HepG2 (cell line): Measurements from ENCODE around the gene GDF9. TPM values are rescaled to one million over a fixed set of nuclear protein-coding genes. Genes with fewer than 3 reads are reported as not detected.

Experiments
- CREM ChIP-seq, 2 experiments: sonication (generic) in 1 of 2; formaldehyde crosslinking in 1 of 2; IDR thresholded peaks; 2 replicates each; pipeline versions ENCODE4 v1.4.0 to v1.6.1; 2016 to 2020; ENCODE audit warnings: antibody characterized with exemption in 1 of 2, mild to moderate bottlenecking in 1 of 2, missing genetic modification reagents in 1 of 2
- HNF4G ChIP-seq, 2 experiments: sonication (generic) in 1 of 2; formaldehyde crosslinking in 1 of 2; IDR thresholded peaks; 2 replicates each; pipeline versions ENCODE4 v1.4.0 to v1.6.1; 2011 to 2020; ENCODE audit warnings: borderline replicate concordance in 2 of 2, low read depth in 2 of 2, mild to moderate bottlenecking in 2 of 2, low read length in 1 of 2, missing genetic modification reagents in 1 of 2, moderate library complexity in 1 of 2
- IRX3 ChIP-seq: sonication (generic); formaldehyde crosslinking; IDR thresholded peaks from 2 replicates; pipeline ENCODE4 v1.8.1; 2023; ENCODE audit warnings: mild to moderate bottlenecking, low read depth, missing genetic modification reagents, borderline replicate concordance
- NR2F2 ChIP-seq: IDR thresholded peaks from 2 replicates; pipeline ENCODE4 v1.6.1; 2012; ENCODE audit warnings: low read depth, inconsistent platforms, borderline replicate concordance
- PHF5A ChIP-seq: IDR thresholded peaks from one replicate; pipeline ENCODE4 v1.6.1; 2018; ENCODE audit warnings: low read depth, missing genetic modification reagents; ENCODE audit not compliant: unreplicated experiment
- PRPF4 ChIP-seq: fragments of 200-400 bp; formaldehyde crosslinking; IDR thresholded peaks from 2 replicates; pipeline ENCODE4 v1.6.1; 2016; ENCODE audit warnings: low read length, low read depth; ENCODE audit not compliant: poor library complexity, severe bottlenecking
- SIX1 ChIP-seq: sonication (generic); formaldehyde crosslinking; IDR thresholded peaks from 2 replicates; pipeline ENCODE4 v1.4.0; 2020; ENCODE audit warnings: missing genetic modification reagents, borderline replicate concordance
- STAG1 ChIP-seq: sonication (generic); formaldehyde crosslinking; IDR thresholded peaks from 2 replicates; pipeline ENCODE4 v1.4.0; 2020; ENCODE audit warnings: missing genetic modification reagents
- TAF1 ChIP-seq: sonication (generic); formaldehyde crosslinking; IDR thresholded peaks from 2 replicates; pipeline ENCODE4 v1.4.0; 2020; ENCODE audit warnings: missing genetic modification reagents
- TBP ChIP-seq: sonication (generic); formaldehyde crosslinking; IDR thresholded peaks from 2 replicates; pipeline ENCODE4 v1.5.0; 2020; ENCODE audit warnings: missing genetic modification reagents
- ZNF136 ChIP-seq: sonication (generic); formaldehyde crosslinking; IDR thresholded peaks from 2 replicates; pipeline ENCODE4 v1.8.1; 2022; ENCODE audit warnings: low read depth, mild to moderate bottlenecking, moderate library complexity, missing genetic modification reagents
- ZNF790 ChIP-seq: sonication (generic); formaldehyde crosslinking; IDR thresholded peaks from 2 replicates; pipeline ENCODE4 v1.8.0; 2022; ENCODE audit warnings: missing genetic modification reagents, mild to moderate bottlenecking, borderline replicate concordance
- ZNF839 ChIP-seq: sonication (generic); formaldehyde crosslinking; IDR thresholded peaks from 2 replicates; pipeline ENCODE4 v1.4.0; 2020; ENCODE audit warnings: missing genetic modification reagents, mild to moderate bottlenecking, borderline replicate concordance
- polyA plus RNA-seq, 8 experiments: library from polyadenylated mRNA; depleted of rRNA in 3 of 8; stranded (reverse) in 7 of 8; unstranded in 1 of 8; fragments of >200 nt; fragmentation: Illumina TruSeq in 4 of 8; extraction: Trizol in 4 of 8; gene quantifications; 2 replicates each; pipeline versions ENCODE4 v1.2.1 to v1.2.3, GENCODE V29; 2011 to 2016; ENCODE audit warnings: low read depth in 4 of 8, missing spikeins in 1 of 8, mixed read lengths in 1 of 8; ENCODE audit not compliant: insufficient read depth in 1 of 8
- total RNA-seq, 5 experiments: library from RNA; depleted of rRNA; stranded (reverse); fragments of >200 nt; fragmentation: Illumina TruSeq; extraction: Trizol; gene quantifications; 2 replicates each; pipeline ENCODE4 v1.2.3, GENCODE V29; 2016; ENCODE audit warnings: low read depth in 1 of 5
- TF ChIP-seq, protein P1 (sequence below): sonication (generic); formaldehyde crosslinking; IDR thresholded peaks from 2 replicates; pipeline ENCODE4 v1.4.0; 2020; ENCODE audit warnings: missing genetic modification reagents
- TF ChIP-seq, protein P2 (sequence below): sonication (generic); formaldehyde crosslinking; IDR thresholded peaks from 2 replicates; pipeline ENCODE4 v1.4.0; 2020; ENCODE audit warnings: missing genetic modification reagents, borderline replicate concordance
- TF ChIP-seq, protein P3 (sequence below): sonication (generic); formaldehyde crosslinking; IDR thresholded peaks from 2 replicates; pipeline ENCODE4 v1.5.1; 2020; ENCODE audit warnings: mild to moderate bottlenecking, moderate library complexity, missing genetic modification reagents
- TF ChIP-seq, protein P4 (sequence below): sonication (generic); formaldehyde crosslinking; IDR thresholded peaks from 2 replicates; pipeline ENCODE4 v1.8.0; 2022; ENCODE audit warnings: mild to moderate bottlenecking, missing genetic modification reagents, moderate library complexity
- TF ChIP-seq, protein P5 (sequence below): sonication (generic); formaldehyde crosslinking; IDR thresholded peaks from 2 replicates; pipeline ENCODE4 v1.5.0; 2020; ENCODE audit warnings: missing genetic modification reagents

Gene GDF9
- total and polyA plus RNA-seq, 2 of the 13 experiments (the other 11 are each of a cell fraction or from before 2014, with no cell fraction given), result 0.33 to 0.38 TPM

DNA sequence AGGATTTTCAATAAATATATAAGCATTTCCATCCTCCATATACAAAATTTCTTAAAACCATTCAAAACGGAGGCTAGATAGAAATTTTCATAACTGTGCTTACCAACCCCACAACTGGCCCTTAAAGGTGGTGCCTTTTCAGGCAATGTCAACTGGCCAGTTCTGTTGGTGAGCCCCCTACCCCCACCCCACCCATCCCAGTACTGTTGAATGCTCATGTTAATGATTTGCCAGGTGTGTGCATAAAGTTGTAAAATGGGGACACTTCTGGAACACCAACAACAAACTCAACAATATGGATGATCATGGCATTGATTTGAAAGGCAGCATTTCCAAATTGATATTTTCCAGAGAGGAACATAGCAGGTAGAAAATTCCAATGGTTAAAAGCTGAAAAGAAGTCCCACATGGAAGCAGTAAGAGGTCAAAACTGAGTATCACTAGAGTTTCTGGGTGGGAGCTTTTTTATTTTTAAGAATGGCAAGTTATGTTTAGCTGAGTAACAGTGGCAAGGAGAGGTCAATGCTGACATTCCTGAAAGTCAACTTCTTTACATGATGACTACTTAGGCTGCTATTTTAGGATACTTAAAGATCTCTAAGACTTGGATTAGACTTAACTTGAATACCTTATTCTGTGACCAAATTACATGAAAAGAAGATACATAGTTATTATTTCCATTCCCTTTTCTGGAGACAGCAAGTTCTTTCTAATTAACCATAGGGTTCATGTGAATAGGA lies 9.9 kb upstream of the GDF9 start (continued):
- TF ChIP-seq, protein P1, sequence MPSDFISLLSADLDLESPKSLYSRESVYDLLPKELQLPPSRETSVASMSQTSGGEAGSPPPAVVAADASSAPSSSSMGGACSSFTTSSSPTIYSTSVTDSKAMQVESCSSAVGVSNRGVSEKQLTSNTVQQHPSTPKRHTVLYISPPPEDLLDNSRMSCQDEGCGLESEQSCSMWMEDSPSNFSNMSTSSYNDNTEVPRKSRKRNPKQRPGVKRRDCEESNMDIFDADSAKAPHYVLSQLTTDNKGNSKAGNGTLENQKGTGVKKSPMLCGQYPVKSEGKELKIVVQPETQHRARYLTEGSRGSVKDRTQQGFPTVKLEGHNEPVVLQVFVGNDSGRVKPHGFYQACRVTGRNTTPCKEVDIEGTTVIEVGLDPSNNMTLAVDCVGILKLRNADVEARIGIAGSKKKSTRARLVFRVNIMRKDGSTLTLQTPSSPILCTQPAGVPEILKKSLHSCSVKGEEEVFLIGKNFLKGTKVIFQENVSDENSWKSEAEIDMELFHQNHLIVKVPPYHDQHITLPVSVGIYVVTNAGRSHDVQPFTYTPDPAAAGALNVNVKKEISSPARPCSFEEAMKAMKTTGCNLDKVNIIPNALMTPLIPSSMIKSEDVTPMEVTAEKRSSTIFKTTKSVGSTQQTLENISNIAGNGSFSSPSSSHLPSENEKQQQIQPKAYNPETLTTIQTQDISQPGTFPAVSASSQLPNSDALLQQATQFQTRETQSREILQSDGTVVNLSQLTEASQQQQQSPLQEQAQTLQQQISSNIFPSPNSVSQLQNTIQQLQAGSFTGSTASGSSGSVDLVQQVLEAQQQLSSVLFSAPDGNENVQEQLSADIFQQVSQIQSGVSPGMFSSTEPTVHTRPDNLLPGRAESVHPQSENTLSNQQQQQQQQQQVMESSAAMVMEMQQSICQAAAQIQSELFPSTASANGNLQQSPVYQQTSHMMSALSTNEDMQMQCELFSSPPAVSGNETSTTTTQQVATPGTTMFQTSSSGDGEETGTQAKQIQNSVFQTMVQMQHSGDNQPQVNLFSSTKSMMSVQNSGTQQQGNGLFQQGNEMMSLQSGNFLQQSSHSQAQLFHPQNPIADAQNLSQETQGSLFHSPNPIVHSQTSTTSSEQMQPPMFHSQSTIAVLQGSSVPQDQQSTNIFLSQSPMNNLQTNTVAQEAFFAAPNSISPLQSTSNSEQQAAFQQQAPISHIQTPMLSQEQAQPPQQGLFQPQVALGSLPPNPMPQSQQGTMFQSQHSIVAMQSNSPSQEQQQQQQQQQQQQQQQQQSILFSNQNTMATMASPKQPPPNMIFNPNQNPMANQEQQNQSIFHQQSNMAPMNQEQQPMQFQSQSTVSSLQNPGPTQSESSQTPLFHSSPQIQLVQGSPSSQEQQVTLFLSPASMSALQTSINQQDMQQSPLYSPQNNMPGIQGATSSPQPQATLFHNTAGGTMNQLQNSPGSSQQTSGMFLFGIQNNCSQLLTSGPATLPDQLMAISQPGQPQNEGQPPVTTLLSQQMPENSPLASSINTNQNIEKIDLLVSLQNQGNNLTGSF, result no peak
- TF ChIP-seq NR2F2 (no peak), HNF4G (IDR thresholded peaks at IDR 0.05; ENCODE audit: borderline replicate concordance, low read depth, low read length) (no peak), HNF4G (CRISPR knock-in tag; IDR thresholded peaks at IDR 0.05; ENCODE audit: borderline replicate concordance, low read depth) (no peak), TBP (CRISPR knock-in tag) (no peak), PRPF4 (no peak), SIX1 (CRISPR knock-in tag) (no peak), STAG1 (CRISPR knock-in tag) (no peak), IRX3 (CRISPR knock-in tag) (no peak), ZNF136 (CRISPR knock-in tag) (no peak), ZNF839 (CRISPR knock-in tag) (no peak), TAF1 (CRISPR knock-in tag) (no peak), CREM (IDR thresholded peaks at IDR 0.05) (peak; percentile 24; the same call in 1 of the 2 replicates), CREM (CRISPR knock-in tag; IDR thresholded peaks at IDR 0.05) (no peak), ZNF790 (CRISPR knock-in tag) (no peak), PHF5A (CRISPR knock-in tag) (no peak)
- TF ChIP-seq, protein P2, sequence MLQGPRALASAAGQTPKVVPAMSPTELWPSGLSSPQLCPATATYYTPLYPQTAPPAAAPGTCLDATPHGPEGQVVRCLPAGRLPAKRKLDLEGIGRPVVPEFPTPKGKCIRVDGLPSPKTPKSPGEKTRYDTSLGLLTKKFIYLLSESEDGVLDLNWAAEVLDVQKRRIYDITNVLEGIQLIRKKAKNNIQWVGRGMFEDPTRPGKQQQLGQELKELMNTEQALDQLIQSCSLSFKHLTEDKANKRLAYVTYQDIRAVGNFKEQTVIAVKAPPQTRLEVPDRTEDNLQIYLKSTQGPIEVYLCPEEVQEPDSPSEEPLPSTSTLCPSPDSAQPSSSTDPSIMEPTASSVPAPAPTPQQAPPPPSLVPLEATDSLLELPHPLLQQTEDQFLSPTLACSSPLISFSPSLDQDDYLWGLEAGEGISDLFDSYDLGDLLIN (CRISPR knock-in tag), result no peak
- TF ChIP-seq, protein P3, sequence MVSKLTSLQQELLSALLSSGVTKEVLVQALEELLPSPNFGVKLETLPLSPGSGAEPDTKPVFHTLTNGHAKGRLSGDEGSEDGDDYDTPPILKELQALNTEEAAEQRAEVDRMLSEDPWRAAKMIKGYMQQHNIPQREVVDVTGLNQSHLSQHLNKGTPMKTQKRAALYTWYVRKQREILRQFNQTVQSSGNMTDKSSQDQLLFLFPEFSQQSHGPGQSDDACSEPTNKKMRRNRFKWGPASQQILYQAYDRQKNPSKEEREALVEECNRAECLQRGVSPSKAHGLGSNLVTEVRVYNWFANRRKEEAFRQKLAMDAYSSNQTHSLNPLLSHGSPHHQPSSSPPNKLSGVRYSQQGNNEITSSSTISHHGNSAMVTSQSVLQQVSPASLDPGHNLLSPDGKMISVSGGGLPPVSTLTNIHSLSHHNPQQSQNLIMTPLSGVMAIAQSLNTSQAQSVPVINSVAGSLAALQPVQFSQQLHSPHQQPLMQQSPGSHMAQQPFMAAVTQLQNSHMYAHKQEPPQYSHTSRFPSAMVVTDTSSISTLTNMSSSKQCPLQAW (CRISPR knock-in tag), result peak; percentile 68
- TF ChIP-seq, protein P4, sequence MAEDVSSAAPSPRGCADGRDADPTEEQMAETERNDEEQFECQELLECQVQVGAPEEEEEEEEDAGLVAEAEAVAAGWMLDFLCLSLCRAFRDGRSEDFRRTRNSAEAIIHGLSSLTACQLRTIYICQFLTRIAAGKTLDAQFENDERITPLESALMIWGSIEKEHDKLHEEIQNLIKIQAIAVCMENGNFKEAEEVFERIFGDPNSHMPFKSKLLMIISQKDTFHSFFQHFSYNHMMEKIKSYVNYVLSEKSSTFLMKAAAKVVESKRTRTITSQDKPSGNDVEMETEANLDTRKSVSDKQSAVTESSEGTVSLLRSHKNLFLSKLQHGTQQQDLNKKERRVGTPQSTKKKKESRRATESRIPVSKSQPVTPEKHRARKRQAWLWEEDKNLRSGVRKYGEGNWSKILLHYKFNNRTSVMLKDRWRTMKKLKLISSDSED, result no peak
- TF ChIP-seq, protein P5, sequence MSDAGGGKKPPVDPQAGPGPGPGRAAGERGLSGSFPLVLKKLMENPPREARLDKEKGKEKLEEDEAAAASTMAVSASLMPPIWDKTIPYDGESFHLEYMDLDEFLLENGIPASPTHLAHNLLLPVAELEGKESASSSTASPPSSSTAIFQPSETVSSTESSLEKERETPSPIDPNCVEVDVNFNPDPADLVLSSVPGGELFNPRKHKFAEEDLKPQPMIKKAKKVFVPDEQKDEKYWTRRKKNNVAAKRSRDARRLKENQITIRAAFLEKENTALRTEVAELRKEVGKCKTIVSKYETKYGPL (CRISPR knock-in tag), result no peak
